CD4-positive, alpha-beta T cell treated with Interleukin-4 for 1 hour (primary cell): ENCODE data around the gene PSMB11.

ENCODE experiments used
- DNase-seq, 2 donors: peaks; one replicate each; pipeline ENCODE4 v3.0.0-alpha.2; 2020 to 2022

The PSMB11 gene

DNA sequence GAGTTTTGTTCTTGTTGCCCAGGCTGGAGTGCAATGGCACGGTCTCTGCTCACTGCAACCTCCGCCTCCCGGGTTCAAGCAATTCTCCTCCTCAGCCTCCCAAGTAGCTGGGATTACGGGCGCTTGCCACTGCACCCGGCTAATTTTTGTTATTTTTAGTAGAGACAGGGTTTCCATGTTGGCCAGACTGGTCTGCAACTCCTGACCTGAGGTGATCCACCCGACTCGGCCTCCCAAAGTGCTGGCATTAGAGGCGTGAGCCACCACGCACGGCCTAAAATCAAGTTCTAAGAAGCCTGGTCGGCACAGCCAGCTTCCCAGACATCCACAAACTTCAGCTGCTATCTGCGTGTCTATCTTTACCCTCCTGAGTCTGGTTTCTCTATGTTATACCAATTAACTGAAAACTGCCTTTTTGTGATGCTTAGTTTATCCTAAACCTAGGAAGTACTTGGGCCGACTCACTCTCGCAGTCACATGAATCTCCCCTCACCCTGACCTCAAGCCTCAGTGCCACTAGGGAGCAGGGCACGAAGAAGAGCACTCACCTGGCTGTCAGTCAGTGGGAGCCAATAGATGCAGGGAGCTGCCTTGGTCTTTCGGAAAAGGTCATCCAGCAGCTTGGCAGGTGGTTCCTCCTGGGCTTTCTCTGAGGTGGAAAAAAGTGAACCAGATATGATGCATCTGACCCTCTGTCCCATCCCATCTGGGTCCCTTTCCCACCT lies 18.7 kb downstream of the PSMB11 start:
- DNase-seq: no peak

GRCh38 chr14:23062002-23062401 lies 20.0 kb downstream of the PSMB11 start:
- DNase-seq: no peak

GRCh38 chr14:23063601-23064000 lies 21.6 kb downstream of the PSMB11 start:
- DNase-seq: no peak

DNA sequence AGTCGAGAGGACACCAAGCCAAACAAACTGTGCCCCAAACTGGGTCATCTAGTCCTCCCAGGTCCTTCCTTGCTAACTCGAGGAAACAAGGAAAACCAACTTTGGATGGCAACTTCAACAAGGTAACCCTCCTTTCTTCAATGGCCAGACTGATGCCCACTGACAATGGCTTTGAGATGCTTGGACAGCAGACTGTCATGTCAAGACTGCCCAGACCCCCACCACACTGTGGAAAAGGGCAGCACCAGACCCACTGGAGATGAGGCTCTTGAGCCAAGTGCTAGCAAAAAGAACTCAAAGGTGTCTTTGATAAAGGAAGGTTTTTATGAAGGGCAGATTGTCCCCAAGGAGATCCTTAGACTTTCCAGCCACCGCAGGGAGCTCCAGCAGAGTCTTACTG lies 24.4 kb downstream of the PSMB11 start:
- DNase-seq: no peak

GRCh38 chr14:23066855-23067744 lies 25.1 kb downstream of the PSMB11 start:
- DNase-seq: no peak

- DNase-seq: no peak
These were observed 26.1 kb downstream of the PSMB11 start for GRCh38 chr14:23067847-23068788.

DNA sequence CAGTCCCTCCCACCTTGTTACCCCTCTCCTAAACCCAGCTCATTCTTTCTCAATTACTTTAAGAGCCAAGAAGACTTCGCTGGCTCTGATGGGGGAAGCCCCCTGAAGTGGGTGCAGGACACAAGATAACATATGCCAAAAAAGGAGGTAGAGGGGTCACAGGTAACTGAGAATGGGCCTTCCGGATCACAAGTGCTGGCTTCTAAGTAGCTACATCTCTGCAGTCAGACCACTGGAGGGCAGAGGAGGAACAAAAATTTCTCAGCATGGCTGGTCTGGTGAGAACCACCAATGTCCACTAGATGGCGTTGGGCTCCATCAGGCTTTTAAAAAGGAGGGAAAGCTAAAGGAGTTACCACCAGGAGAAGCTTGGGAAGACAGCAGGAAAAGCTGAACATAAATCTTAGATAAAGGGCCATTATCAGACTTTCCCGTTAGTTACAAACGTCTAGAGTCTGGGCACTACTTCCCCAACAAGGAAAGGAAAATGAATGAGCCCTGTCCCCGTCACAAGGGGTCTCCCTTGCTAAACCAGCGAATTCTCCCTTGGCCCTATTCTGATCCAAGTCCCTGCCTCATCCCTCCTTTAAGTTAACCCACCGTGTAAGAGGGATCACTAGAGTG lies 26.9 kb downstream of the PSMB11 start:
- peak; percentile 83 to 87 for DNase-seq

- no peak for DNase-seq
These were observed 27.4 kb downstream of the PSMB11 start for GRCh38 chr14:23069413-23069806.

DNA sequence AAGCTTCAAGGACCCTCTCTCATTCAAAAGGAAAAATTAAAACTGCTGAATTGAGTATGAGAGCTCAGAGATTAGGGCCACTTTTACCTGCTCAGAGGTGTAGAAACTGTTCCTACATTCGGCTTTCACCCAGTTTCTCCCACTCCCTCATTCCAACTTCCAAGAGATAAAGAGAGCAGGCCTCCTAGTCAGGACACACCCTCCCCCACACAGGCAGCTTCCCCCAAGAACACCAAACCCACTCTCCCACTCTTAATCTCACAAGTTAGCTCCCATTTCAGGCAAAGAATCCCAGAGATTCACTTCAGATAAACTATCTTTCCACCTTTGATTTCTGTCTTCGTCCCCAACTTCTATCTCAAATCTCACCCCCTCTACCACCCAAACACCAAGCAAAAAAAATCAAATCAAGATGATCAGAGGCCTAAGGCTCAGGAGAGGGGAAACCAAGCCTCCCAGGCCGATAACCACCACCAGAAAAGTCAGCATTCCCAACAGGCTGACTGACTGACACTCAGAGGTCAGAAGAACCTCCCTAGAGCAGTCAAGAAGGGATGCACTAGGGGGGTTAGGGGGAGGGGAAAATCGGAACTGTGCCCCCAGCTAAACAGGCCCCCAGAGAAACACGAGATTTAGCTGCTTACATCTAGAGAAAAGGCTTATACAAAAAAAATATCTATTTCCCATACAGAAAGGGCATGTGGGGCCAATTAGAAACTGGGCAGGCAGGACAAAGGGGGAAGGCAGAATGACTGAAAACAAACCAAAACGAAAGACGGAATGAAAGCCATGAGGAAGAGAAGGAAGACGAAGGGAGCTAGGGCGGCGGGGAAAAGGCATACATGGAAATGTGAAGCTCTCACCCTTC lies 28.5 kb downstream of the PSMB11 start:
- no peak for DNase-seq

GRCh38 chr14:23071244-23071920 lies 29.4 kb downstream of the PSMB11 start:
- DNase-seq: peak; percentile 79 to 83

GRCh38 chr14:23071921-23072539 lies 30.0 kb downstream of the PSMB11 start:
- DNase-seq: no peak

GRCh38 chr14:23074906-23075305 lies 32.9 kb downstream of the PSMB11 start:
- no peak for DNase-seq

- peak in 1 of 2 donors; percentile 58 for DNase-seq
These were observed 34.9 kb downstream of the PSMB11 start for GRCh38 chr14:23076785-23077408.

DNA sequence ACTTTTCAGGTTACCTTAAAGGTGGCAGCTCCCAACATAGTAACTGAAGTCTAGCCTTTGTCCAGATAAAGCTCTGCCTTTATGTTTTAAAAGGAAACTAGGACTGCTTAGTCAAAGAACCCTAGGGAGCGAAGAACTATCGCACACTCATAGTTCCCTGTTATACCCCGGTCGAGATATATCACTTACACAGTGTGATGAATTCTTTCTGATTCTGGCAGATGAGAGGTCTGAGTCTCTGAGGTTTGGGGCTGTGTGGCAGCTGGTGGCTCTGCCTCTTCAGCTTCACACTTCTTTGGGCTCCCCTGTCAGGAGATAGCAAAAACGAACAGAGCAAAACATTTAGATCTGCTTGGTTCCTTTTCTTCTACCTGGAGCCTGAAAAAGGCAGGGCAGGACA lies 36.0 kb downstream of the PSMB11 start:
- DNase-seq: no peak

DNA sequence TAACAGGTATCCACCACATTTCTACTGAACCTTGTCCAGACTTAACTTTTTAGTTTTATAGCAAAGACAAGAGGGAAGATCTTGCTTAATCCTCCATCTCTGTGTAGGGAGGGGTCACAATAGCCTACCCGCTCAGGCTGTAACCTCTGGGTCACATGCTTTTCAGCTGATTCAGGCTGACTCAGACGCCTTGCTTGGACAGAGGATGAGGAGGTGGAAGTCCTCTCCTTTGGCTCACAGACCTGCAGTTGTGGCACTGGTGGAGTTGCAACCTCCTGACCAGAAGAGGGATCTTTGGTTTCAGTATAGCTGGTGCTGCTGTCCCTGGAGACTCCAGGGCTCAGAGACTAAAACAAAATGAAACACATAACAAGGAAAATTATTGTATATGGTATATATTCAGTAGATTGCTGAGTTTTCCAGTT lies 36.7 kb downstream of the PSMB11 start:
- DNase-seq: peak in 1 of 2 donors; percentile 69

DNA sequence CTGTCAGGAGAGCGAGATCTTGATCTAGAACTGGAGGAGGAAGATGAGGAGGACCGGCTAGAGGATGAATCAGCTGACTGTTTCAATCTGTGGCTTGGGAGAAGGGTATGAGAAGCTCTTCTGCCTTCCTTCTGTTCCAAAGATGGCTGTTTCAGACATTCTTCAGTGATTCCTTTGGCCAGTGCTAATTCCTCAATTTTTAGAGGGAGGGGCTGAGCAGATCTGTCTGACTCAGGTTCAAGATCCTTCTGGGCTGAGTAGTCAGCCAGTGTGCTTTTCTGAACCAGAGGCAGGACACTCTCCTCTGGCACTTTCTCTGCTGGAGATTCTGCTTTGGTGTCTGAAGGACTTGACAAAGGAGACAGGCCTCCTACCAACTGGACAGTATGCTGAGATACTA lies 37.7 kb downstream of the PSMB11 start:
- DNase-seq: no peak

GRCh38 chr14:23080474-23080873 lies 38.5 kb downstream of the PSMB11 start:
- no peak for DNase-seq

DNA sequence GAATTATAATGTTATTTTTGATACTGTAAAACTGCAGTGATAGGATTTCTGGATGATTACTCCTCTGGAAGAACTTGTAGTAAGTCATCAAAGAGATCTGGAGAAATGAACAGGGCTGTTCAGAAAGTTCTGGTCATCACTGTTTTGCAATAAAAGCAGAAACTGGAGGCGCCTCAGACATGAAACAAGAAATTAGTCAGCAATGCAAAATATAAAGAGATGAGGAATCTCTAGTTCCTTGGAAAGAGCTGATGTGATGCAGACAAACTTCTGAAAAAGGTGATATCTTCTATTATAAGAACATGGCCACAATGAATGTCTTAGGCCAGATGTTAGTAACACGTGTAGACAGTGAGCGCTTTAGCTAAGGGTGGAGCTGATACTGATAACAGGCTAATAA lies 43.4 kb downstream of the PSMB11 start:
- no peak for DNase-seq

DNA sequence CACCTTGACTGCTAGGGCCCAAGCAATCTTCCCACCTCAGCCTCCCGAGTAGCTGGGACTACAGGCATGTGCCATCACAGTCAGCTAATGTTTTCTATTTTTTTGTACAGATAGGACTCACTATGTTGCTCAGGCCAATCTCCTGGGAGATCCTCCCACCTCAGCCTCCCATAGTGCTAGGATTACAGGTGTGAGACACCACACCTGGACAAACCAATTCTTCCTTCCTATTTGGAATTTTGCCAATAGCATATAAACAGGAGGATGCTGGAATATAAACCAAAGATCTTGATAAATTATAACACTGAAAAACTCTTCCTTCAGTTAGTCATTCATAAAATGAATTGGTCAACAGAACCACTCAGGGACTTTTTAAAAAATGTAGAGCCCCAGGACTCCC lies 44.6 kb downstream of the PSMB11 start:
- no peak for DNase-seq
